SK-N-SH treated with all-trans-retinoic acid at 6 μM for 48 hours (cell line): Measurements from ENCODE around the gene LIN7B.

Experiments
- ATAC-seq: fragments of 200-7000 bp; cut with Tn5 transposase; 3 replicates; pipeline ENCODE4 v1.9.1; 2020; ENCODE audit warnings: mild to moderate bottlenecking, moderate library complexity
- ARNTL ChIP-seq: fragments of 450-650 bp; formaldehyde crosslinking; IDR thresholded peaks from 2 replicates; pipeline ENCODE4 v1.5.0; 2020; ENCODE audit warnings: low read depth, mild to moderate bottlenecking, moderate library complexity, borderline replicate concordance
- BACH2 ChIP-seq: fragments of 250-450 bp; sonication (Bioruptor Pico); IDR thresholded peaks from 2 replicates; pipeline ENCODE4 v1.9.0; 2021; ENCODE audit warnings: mild to moderate bottlenecking, borderline replicate concordance
- CSDC2 ChIP-seq: fragments of 250-450 bp; sonication (Bioruptor Pico); IDR thresholded peaks from 2 replicates; pipeline ENCODE4 v1.5.0; 2020; ENCODE audit warnings: mild to moderate bottlenecking, moderate library complexity
- ESRRG ChIP-seq: fragments of 250-450 bp; sonication (Bioruptor Pico); IDR thresholded peaks from 2 replicates; pipeline ENCODE4 v1.6.1; 2021; ENCODE audit warnings: mild to moderate bottlenecking
- GLIS3 ChIP-seq: fragments of 250-450 bp; sonication (Bioruptor Pico); IDR thresholded peaks from 2 replicates; pipeline ENCODE4 v1.5.0; 2020; ENCODE audit warnings: mild to moderate bottlenecking, moderate library complexity
- ISL1 ChIP-seq: fragments of 250-450 bp; sonication (Bioruptor Pico); IDR thresholded peaks from 2 replicates; pipeline ENCODE4 v2.1.2; 2022; ENCODE audit warnings: mild to moderate bottlenecking, moderate library complexity
- OSR1 ChIP-seq: fragments of 250-450 bp; sonication (Bioruptor Pico); IDR thresholded peaks from 2 replicates; pipeline ENCODE4 v1.8.0; 2022; ENCODE audit warnings: moderate library complexity, mild to moderate bottlenecking, inconsistent platforms
- RARB ChIP-seq: fragments of 250-450 bp; sonication (Bioruptor Pico); IDR thresholded peaks from 2 replicates; pipeline ENCODE4 v1.8.0; 2021; ENCODE audit warnings: mild to moderate bottlenecking, moderate library complexity
- SNAI2 ChIP-seq: fragments of 250-450 bp; sonication (Bioruptor Pico); IDR thresholded peaks from 2 replicates; pipeline ENCODE4 v1.5.0; 2020; ENCODE audit warnings: mild to moderate bottlenecking, moderate library complexity
- TCF4 ChIP-seq: fragments of 250-450 bp; sonication (Bioruptor Pico); IDR thresholded peaks from 2 replicates; pipeline ENCODE4 v1.8.0; 2021; ENCODE audit warnings: mild to moderate bottlenecking, moderate library complexity, borderline replicate concordance
- ZC3H10 ChIP-seq: fragments of 250-450 bp; sonication (Bioruptor Pico); IDR thresholded peaks from 2 replicates; pipeline ENCODE4 v1.5.1; 2021; ENCODE audit warnings: mild to moderate bottlenecking, moderate library complexity
- ZFP3 ChIP-seq: fragments of 250-450 bp; sonication (Bioruptor Pico); IDR thresholded peaks from 2 replicates; pipeline ENCODE4 v1.5.0; 2020; ENCODE audit warnings: mild to moderate bottlenecking, moderate library complexity
- ZFP30 ChIP-seq: fragments of 450-650 bp; formaldehyde crosslinking; IDR thresholded peaks from 2 replicates; pipeline ENCODE4 v1.5.0; 2022; ENCODE audit warnings: mild to moderate bottlenecking, moderate library complexity
- ZNF565 ChIP-seq: fragments of 450-650 bp; formaldehyde crosslinking; conservative IDR thresholded peaks from 2 replicates; pipeline ENCODE4 v1.5.0; 2020; ENCODE audit warnings: low read depth, mild to moderate bottlenecking, moderate library complexity
- ZNF70 ChIP-seq: fragments of 450-650 bp; formaldehyde crosslinking; IDR thresholded peaks from 2 replicates; pipeline ENCODE4 v1.5.0; 2020; ENCODE audit warnings: mild to moderate bottlenecking, moderate library complexity
- ZNF8 ChIP-seq: fragments of 450-650 bp; formaldehyde crosslinking; IDR thresholded peaks from 2 replicates; pipeline ENCODE4 v1.5.0; 2020; ENCODE audit warnings: mild to moderate bottlenecking, moderate library complexity
- TF ChIP-seq, protein P1 (sequence below): fragments of 250-450 bp; sonication (Bioruptor Pico); IDR thresholded peaks from 2 replicates; pipeline ENCODE4 v1.8.0; 2020; ENCODE audit warnings: mild to moderate bottlenecking, moderate library complexity, borderline replicate concordance
- TF ChIP-seq, protein P2 (sequence below): fragments of 250-450 bp; sonication (Bioruptor Pico); IDR thresholded peaks from 2 replicates; pipeline ENCODE4 v1.5.0; 2020; ENCODE audit warnings: mild to moderate bottlenecking, moderate library complexity
- TF ChIP-seq, protein P3 (sequence below): fragments of 250-450 bp; sonication (Bioruptor Pico); IDR thresholded peaks from 2 replicates; pipeline ENCODE4 v1.8.0; 2021; ENCODE audit warnings: low read depth, mild to moderate bottlenecking, moderate library complexity, borderline replicate concordance

LIN7B gene

DNA sequence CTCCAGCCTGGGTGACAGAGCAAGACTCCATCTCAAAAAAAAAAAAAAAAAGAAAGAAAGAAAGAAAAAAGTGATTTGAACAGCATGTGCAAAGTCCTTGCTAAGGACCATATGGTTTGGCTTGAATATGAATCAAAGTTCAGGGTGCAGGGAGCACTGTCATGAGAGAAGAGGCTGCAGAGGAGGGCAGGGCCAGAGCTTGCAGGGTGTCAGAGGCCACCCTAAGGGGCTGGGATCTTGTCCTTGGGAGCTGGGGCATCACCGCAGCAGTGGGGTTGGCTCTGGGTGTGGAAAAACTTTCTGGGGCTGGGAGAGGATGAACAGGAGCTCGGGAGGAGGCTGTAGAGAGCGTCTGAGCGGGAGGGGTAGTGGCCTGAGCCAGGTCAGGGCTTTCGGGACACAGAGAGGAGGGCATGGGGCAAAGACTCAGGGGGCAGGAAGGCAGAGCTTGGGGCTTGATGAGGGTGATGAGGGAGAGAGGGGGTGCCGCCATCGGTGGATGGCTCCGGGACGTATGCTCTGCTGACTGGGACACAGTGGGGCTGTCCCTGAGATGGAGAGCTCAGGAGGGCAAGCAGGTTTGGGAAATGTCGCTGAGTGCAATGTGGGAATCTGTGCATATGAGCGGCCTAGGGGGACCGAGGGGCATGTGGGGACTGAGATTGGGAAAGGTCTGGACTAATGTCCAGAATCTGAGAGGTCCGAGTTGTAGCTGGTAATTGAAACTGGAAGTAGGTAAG is 46.5 kb downstream of the LIN7B start:
- ATAC-seq: no peak
- TF ChIP-seq ZNF70 (CRISPR knock-in tag): no peak
- TF ChIP-seq ESRRG (CRISPR knock-in tag): no peak
- TF ChIP-seq, protein P1, sequence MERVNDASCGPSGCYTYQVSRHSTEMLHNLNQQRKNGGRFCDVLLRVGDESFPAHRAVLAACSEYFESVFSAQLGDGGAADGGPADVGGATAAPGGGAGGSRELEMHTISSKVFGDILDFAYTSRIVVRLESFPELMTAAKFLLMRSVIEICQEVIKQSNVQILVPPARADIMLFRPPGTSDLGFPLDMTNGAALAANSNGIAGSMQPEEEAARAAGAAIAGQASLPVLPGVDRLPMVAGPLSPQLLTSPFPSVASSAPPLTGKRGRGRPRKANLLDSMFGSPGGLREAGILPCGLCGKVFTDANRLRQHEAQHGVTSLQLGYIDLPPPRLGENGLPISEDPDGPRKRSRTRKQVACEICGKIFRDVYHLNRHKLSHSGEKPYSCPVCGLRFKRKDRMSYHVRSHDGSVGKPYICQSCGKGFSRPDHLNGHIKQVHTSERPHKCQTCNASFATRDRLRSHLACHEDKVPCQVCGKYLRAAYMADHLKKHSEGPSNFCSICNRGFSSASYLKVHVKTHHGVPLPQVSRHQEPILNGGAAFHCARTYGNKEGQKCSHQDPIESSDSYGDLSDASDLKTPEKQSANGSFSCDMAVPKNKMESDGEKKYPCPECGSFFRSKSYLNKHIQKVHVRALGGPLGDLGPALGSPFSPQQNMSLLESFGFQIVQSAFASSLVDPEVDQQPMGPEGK (CRISPR knock-in tag): no peak
- TF ChIP-seq OSR1: no peak
- TF ChIP-seq, protein P2, sequence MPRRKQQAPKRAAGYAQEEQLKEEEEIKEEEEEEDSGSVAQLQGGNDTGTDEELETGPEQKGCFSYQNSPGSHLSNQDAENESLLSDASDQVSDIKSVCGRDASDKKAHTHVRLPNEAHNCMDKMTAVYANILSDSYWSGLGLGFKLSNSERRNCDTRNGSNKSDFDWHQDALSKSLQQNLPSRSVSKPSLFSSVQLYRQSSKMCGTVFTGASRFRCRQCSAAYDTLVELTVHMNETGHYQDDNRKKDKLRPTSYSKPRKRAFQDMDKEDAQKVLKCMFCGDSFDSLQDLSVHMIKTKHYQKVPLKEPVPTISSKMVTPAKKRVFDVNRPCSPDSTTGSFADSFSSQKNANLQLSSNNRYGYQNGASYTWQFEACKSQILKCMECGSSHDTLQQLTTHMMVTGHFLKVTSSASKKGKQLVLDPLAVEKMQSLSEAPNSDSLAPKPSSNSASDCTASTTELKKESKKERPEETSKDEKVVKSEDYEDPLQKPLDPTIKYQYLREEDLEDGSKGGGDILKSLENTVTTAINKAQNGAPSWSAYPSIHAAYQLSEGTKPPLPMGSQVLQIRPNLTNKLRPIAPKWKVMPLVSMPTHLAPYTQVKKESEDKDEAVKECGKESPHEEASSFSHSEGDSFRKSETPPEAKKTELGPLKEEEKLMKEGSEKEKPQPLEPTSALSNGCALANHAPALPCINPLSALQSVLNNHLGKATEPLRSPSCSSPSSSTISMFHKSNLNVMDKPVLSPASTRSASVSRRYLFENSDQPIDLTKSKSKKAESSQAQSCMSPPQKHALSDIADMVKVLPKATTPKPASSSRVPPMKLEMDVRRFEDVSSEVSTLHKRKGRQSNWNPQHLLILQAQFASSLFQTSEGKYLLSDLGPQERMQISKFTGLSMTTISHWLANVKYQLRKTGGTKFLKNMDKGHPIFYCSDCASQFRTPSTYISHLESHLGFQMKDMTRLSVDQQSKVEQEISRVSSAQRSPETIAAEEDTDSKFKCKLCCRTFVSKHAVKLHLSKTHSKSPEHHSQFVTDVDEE (CRISPR knock-in tag): no peak
- no peak for TF ChIP-seq ZFP30 (CRISPR knock-in tag)
- TF ChIP-seq BACH2 (CRISPR knock-in tag): no peak

DNA sequence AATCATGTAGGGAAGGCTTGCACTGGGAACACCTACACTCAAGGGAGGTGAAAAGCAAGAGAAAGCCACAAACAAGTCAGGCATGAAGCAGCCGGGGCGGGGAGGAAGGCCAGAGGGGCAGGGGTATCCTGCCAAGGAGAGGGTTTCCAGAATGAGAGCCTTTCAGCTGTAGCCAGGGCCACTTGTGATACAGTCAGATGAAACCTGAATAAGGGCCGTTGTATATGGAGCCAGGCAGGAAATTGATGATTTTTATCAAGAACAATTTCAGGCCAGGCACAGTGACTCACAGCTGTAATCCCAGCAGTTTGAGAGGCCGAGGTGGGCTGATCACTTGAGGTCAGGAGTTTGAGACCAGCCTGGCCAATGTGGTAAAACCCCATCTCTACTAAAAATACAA is 47.8 kb downstream of the LIN7B start:
- TF ChIP-seq ZNF565 (CRISPR knock-in tag) (no peak), ARNTL (CRISPR knock-in tag) (no peak), ZC3H10 (no peak), RARB (no peak), ZNF8 (CRISPR knock-in tag) (no peak), OSR1 (no peak), TCF4 (no peak), CSDC2 (CRISPR knock-in tag) (no peak), ZNF70 (CRISPR knock-in tag) (no peak), ESRRG (CRISPR knock-in tag) (no peak), BACH2 (CRISPR knock-in tag) (no peak), ZFP30 (CRISPR knock-in tag) (no peak), GLIS3 (CRISPR knock-in tag) (no peak), ZFP3 (CRISPR knock-in tag) (no peak), ISL1 (CRISPR knock-in tag) (no peak)
- TF ChIP-seq, protein P1 (CRISPR knock-in tag): no peak
- TF ChIP-seq, protein P3, sequence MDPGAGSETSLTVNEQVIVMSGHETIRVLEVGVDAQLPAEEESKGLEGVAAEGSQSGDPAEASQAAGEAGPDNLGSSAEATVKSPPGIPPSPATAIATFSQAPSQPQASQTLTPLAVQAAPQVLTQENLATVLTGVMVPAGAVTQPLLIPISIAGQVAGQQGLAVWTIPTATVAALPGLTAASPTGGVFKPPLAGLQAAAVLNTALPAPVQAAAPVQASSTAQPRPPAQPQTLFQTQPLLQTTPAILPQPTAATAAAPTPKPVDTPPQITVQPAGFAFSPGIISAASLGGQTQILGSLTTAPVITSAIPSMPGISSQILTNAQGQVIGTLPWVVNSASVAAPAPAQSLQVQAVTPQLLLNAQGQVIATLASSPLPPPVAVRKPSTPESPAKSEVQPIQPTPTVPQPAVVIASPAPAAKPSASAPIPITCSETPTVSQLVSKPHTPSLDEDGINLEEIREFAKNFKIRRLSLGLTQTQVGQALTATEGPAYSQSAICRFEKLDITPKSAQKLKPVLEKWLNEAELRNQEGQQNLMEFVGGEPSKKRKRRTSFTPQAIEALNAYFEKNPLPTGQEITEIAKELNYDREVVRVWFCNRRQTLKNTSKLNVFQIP (CRISPR knock-in tag): no peak

DNA sequence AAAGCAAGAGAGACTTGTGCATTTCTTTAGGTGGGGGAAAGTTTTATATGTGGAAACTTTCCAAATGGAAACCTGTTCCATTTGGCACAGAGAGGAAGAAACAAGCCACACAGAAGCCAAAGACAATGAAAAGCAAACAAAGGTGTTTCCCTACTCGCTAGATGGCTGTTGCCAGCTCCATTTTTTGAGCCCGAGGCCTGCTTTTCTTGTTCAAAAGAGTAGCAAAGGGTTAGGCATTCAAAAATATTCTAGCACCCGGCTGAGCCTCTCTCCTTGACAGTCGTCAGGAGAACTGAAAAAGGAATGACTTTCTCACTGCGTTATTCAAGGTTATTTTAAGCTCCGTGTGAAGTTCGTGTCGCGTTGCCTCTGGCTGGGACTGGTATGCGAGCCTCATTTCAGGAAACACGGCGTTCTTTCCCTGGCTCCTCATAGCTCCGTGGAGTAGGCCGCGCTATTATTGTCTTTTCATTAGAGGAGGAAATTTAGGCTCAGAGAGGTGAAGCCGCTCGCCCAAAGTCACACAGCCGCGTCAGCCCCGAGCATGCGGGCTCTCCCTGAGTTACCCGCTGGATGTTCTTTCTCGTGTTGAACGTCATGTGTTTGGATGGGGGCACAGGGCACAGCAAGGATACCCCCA is 51.1 kb downstream of the LIN7B start:
- TF ChIP-seq SNAI2 (CRISPR knock-in tag) (no peak), OSR1 (no peak), ZNF70 (CRISPR knock-in tag) (no peak), BACH2 (CRISPR knock-in tag) (no peak), ESRRG (CRISPR knock-in tag) (no peak), ZNF565 (CRISPR knock-in tag) (no peak), ARNTL (CRISPR knock-in tag) (no peak), ZFP30 (CRISPR knock-in tag) (no peak), TCF4 (no peak)
- TF ChIP-seq, protein P1 (CRISPR knock-in tag): no peak
- ATAC-seq: no peak

More for the DNA sequence above, 47.8 kb downstream of the LIN7B start:
- ATAC-seq: no peak
